GM19035 (cell line): ENCODE results near the gene PTPRA.
"Not testable (repeated sequence)": the region's sequence is repeated elsewhere in the genome, so short reads cannot be mapped to it uniquely, and the experiment has no call there.

Source experiments
- ATAC-seq: cut with Tn5 transposase; IDR thresholded peaks from one replicate; pipeline ENCODE4 v1.9.1; 2021; ENCODE audit not compliant: unreplicated experiment

The PTPRA gene

GRCh38 chr20:3070725-3071124, 197.4 kb downstream of the PTPRA start:
- no peak for ATAC-seq

- ATAC-seq, result no peak
Measured at GRCh38 chr20:3071266-3071609, 198.0 kb downstream of the PTPRA start.

GRCh38 chr20:3071610-3072529, 198.6 kb downstream of the PTPRA start, which contains the start of gene OXT:
OXT (plus strand) TSS chr20:3071620; CDS start chr20:3071656, 36 bp downstream.
- ATAC-seq, result no peak

- no peak for ATAC-seq
Measured at GRCh38 chr20:3072530-3073250, 199.4 kb downstream of the PTPRA start.

GRCh38 chr20:3073251-3073643, 200.0 kb downstream of the PTPRA start:
- not testable (repeated sequence) for ATAC-seq

GRCh38 chr20:3074812-3075211, 201.5 kb downstream of the PTPRA start:
- ATAC-seq, result no peak

GRCh38 chr20:3075315-3075714, 202.0 kb downstream of the PTPRA start:
- not testable (repeated sequence) for ATAC-seq

GRCh38 chr20:3077618-3078134, 204.4 kb downstream of the PTPRA start:
- no peak for ATAC-seq

GRCh38 chr20:3080939-3081388, 207.7 kb downstream of the PTPRA start:
- no peak for ATAC-seq

GRCh38 chr20:3081641-3082040, 208.4 kb downstream of the PTPRA start:
- ATAC-seq, result no peak

GRCh38 chr20:3082306-3082951, 209.1 kb downstream of the PTPRA start:
- ATAC-seq, result no peak

- no peak for ATAC-seq
Measured at GRCh38 chr20:3082955-3083952, 210.0 kb downstream of the PTPRA start.

- no peak for ATAC-seq
Measured at GRCh38 chr20:3084283-3084985, 211.2 kb downstream of the PTPRA start, which contains the start of gene AVP. AVP (minus strand) TSS chr20:3084724; CDS start chr20:3084674, 50 bp downstream.

GRCh38 chr20:3084986-3085360, 211.7 kb downstream of the PTPRA start:
- no peak for ATAC-seq

- ATAC-seq, result no peak
Measured at GRCh38 chr20:3085571-3086072, 212.3 kb downstream of the PTPRA start.

- ATAC-seq, result no peak
Measured at GRCh38 chr20:3088031-3088430, 214.8 kb downstream of the PTPRA start.
